Measurements from ENCODE around the gene FOXF1. TPM values are rescaled to one million over a fixed set of nuclear protein-coding genes. Genes with fewer than 3 reads are reported as not detected.

Gene FOXF1
- total and polyA plus RNA-seq, 4 donors, result 0.56 to 1.2 (median 0.89) TPM

GRCh38 chr16:86470964-86471363 lies 39.4 kb upstream of the FOXF1 start:
- WGBS, result 60% methylated on average over 9 of the region's 9 CpGs
- TF ChIP-seq CTCF (IDR thresholded peaks at IDR 0.05; ENCODE audit: low read depth, low read length, missing input control) (no peak), RXRA (IDR thresholded peaks at IDR 0.05) (no peak), ZBTB33 (IDR thresholded peaks at IDR 0.05) (no peak), GABPA (IDR thresholded peaks at IDR 0.05 in 1 of 2, conservative IDR thresholded peaks at IDR 0.05 in 1 of 2) (no peak), SP1 (IDR thresholded peaks at IDR 0.05) (no peak), HNF4G (IDR thresholded peaks at IDR 0.05) (no peak), TAF1 (conservative IDR thresholded peaks at IDR 0.05) (no peak)
- Histone ChIP-seq H3K27me3 (ENCODE audit: control insufficient read depth in 4 of 4, insufficient read depth in 4 of 4, low read length in 3 of 4) (peaks cover 0 to 4% (median under 1%) of the 10 kb centered on the region in 4 donors), H3K9ac (ENCODE audit: low read depth in 1 of 2, low read length in 2 of 2) (no peak overlapping the region), H3K4me1 (ENCODE audit: control insufficient read depth in 4 of 4, insufficient read depth in 4 of 4, low read length in 3 of 4) (no peaks in the 10 kb centered on the region), H3K36me3 (ENCODE audit: control insufficient read depth in 4 of 4, insufficient read depth in 3 of 4, low read depth in 1 of 4, low read length in 3 of 4) (no peaks in the 10 kb centered on the region), H3K27ac (ENCODE audit: low read depth in 1 of 2, low read length in 2 of 2) (no peak overlapping the region), H3K9me3 (ENCODE audit: control insufficient read depth in 4 of 4, low read length in 3 of 4) (peaks cover 0 to 6% (median 3%) of the 10 kb centered on the region in 4 donors), H3K4me3 (ENCODE audit: low read depth in 1 of 3, low read length in 3 of 3) (no peak overlapping the region)
- no peak for DNase-seq (ENCODE audit: low spot score)

GRCh38 chr16:86471896-86472295 lies 38.4 kb upstream of the FOXF1 start:
- Histone ChIP-seq H3K27me3 (ENCODE audit: control insufficient read depth in 4 of 4, insufficient read depth in 4 of 4, low read length in 3 of 4) (peaks cover 0 to 4% (median 1%) of the 10 kb centered on the region in 4 donors), H3K36me3 (ENCODE audit: control insufficient read depth in 4 of 4, insufficient read depth in 3 of 4, low read depth in 1 of 4, low read length in 3 of 4) (no peaks in the 10 kb centered on the region), H3K27ac (ENCODE audit: low read depth in 1 of 2, low read length in 2 of 2) (no peak overlapping the region), H3K4me3 (ENCODE audit: low read depth in 1 of 3, low read length in 3 of 3) (no peak overlapping the region), H3K9me3 (ENCODE audit: control insufficient read depth in 4 of 4, low read length in 3 of 4) (peaks cover 0 to 6% (median 3%) of the 10 kb centered on the region in 4 donors), H3K9ac (ENCODE audit: low read depth in 1 of 2, low read length in 2 of 2) (no peak overlapping the region), H3K4me1 (ENCODE audit: control insufficient read depth in 4 of 4, insufficient read depth in 4 of 4, low read length in 3 of 4) (no peaks in the 10 kb centered on the region)
- TF ChIP-seq ZBTB33 (IDR thresholded peaks at IDR 0.05), result no peak
- no peak for TF ChIP-seq RXRA (IDR thresholded peaks at IDR 0.05)
- TF ChIP-seq YY1 (IDR thresholded peaks at IDR 0.05), result no peak
- TF ChIP-seq EGR1 (IDR thresholded peaks at IDR 0.05; ENCODE audit: low read depth in 2 of 2), result no peak
- no peak for TF ChIP-seq FOXA1 (IDR thresholded peaks at IDR 0.05)
- TF ChIP-seq FOXA2 (IDR thresholded peaks at IDR 0.05), result no peak
- TF ChIP-seq CTCF (IDR thresholded peaks at IDR 0.05; ENCODE audit: low read depth, low read length, missing input control), result no peak
- TF ChIP-seq TAF1 (conservative IDR thresholded peaks at IDR 0.05), result no peak
- no peak for TF ChIP-seq RAD21 (IDR thresholded peaks at IDR 0.05)
- no peak for TF ChIP-seq NR2F2 (IDR thresholded peaks at IDR 0.05)
- TF ChIP-seq JUND (IDR thresholded peaks at IDR 0.05), result no peak
- TF ChIP-seq HNF4G (IDR thresholded peaks at IDR 0.05), result no peak
- TF ChIP-seq REST (IDR thresholded peaks at IDR 0.05), result no peak
- no peak for TF ChIP-seq GABPA (IDR thresholded peaks at IDR 0.05 in 1 of 2, conservative IDR thresholded peaks at IDR 0.05 in 1 of 2)
- 89% methylated on average over 12 of the region's 12 CpGs for WGBS
- no peak for DNase-seq (ENCODE audit: low spot score)

All from liver (tissue), 9 donors.